NCI-H187 (cell line): ENCODE data around the gene GRID1.

Experiments used
- DNase-seq, 2 experiments: peaks; one replicate each; lab custom pipeline; 2025; lab: John Stamatoyannopoulos, UW

GRID1 gene

GRCh38 chr10:86211691-86212390, 154.8 kb downstream of the GRID1 start:
- no peak for DNase-seq

GRCh38 chr10:86210416-86210815, 156.2 kb downstream of the GRID1 start:
- DNase-seq = no peak

GRCh38 chr10:86209726-86210125, 156.9 kb downstream of the GRID1 start:
- DNase-seq = no peak

GRCh38 chr10:86207226-86207625, 159.4 kb downstream of the GRID1 start:
- no peak for DNase-seq

GRCh38 chr10:86206240-86206579, 160.4 kb downstream of the GRID1 start:
- DNase-seq = no peak

- no peak for DNase-seq
Observed at GRCh38 chr10:86205306-86206239, 161.0 kb downstream of the GRID1 start.

GRCh38 chr10:86204421-86205305, 161.9 kb downstream of the GRID1 start:
- DNase-seq = no peak

- no peak for DNase-seq
Observed at GRCh38 chr10:86203162-86203905, 163.3 kb downstream of the GRID1 start.

GRCh38 chr10:86202226-86202735, 164.3 kb downstream of the GRID1 start:
- DNase-seq = no peak

GRCh38 chr10:86200867-86201266, 165.7 kb downstream of the GRID1 start:
- DNase-seq = no peak

GRCh38 chr10:86200269-86200668, 166.3 kb downstream of the GRID1 start:
- no peak for DNase-seq

- no peak for DNase-seq
Observed at GRCh38 chr10:86199041-86199440, 167.6 kb downstream of the GRID1 start.

GRCh38 chr10:86198271-86198670, 168.3 kb downstream of the GRID1 start:
- no peak for DNase-seq

- DNase-seq = no peak
Observed at GRCh38 chr10:86197166-86197790, 169.3 kb downstream of the GRID1 start.

GRCh38 chr10:86195521-86196157, 171.0 kb downstream of the GRID1 start:
- no peak for DNase-seq

- no peak for DNase-seq
Observed at GRCh38 chr10:86194684-86195083, 171.9 kb downstream of the GRID1 start.

- no peak for DNase-seq
Observed at GRCh38 chr10:86193841-86194240, 172.8 kb downstream of the GRID1 start.

- no peak for DNase-seq
Observed at GRCh38 chr10:86192691-86193090, 173.9 kb downstream of the GRID1 start.

- no peak for DNase-seq
Observed at GRCh38 chr10:86192147-86192546, 174.4 kb downstream of the GRID1 start.

GRCh38 chr10:86191686-86192085, 174.9 kb downstream of the GRID1 start:
- DNase-seq = no peak
